IMR-90 (cell line): ENCODE data around the gene NAB1. TPM values are rescaled to one million over a fixed set of nuclear protein-coding genes. Genes with fewer than 3 reads are reported as not detected.

Experiments
- polyA plus RNA-seq, 3 experiments: library from polyadenylated mRNA; depleted of rRNA; stranded (reverse); fragments of >200 nt; gene quantifications; 2 replicates each; pipeline ENCODE4 v1.2.3, GENCODE V29; 2012; ENCODE audit warnings: low replicate concordance in 1 of 3
- total RNA-seq: library from RNA; depleted of rRNA; stranded (reverse); fragments of >200 nt; gene quantifications from 2 replicates; pipeline ENCODE4 v1.2.3, GENCODE V29; 2012; rRNA removed

The NAB1 gene
- total and polyA plus RNA-seq, 2 of the 4 experiments (the other 2 are of a cell fraction) = 11.9 to 31.2 TPM

Other genes with a start within 250 kb of the NAB1 start
- gene MFSD6, start 240.7 kb upstream of the NAB1 start, total RNA-seq = 7.7 and 8.1 TPM in 2 replicates
- 4.0 and 4.2 TPM in 2 replicates for gene MFSD6, start 240.7 kb upstream of the NAB1 start, polyA plus RNA-seq (2012; rRNA removed)
- 1.3 and 2.2 TPM in 2 replicates for gene NEMP2, start 114.4 kb upstream of the NAB1 start, total RNA-seq
- 0.83 and 1.1 TPM in 2 replicates for gene NEMP2, start 114.4 kb upstream of the NAB1 start, polyA plus RNA-seq (2012; rRNA removed)
- gene GLS, start 231.7 kb downstream of the NAB1 start, total RNA-seq = 130 and 279 TPM in 2 replicates
- 63.2 and 87.5 TPM in 2 replicates for gene GLS, start 231.7 kb downstream of the NAB1 start, polyA plus RNA-seq (2012; rRNA removed)